BLaER1 (cell line): ENCODE results near the gene DHX30.
"Not testable (repeated sequence)": the region's sequence is repeated elsewhere in the genome, so short reads cannot be mapped to it uniquely, and the experiment has no call there.

Experiments used
- H3K27ac ChIP-seq: shearing (Covaris generic); formaldehyde crosslinking; 2 replicates; pipeline ENCODE4 v1.8.1; 2022
- H3K27me3 ChIP-seq: shearing (Covaris generic); formaldehyde crosslinking; 2 replicates; pipeline ENCODE4 v1.8.1; 2022
- H3K36me3 ChIP-seq: shearing (Covaris generic); formaldehyde crosslinking; 2 replicates; pipeline ENCODE4 v1.8.1; 2022
- H3K4me1 ChIP-seq: shearing (Covaris generic); formaldehyde crosslinking; 2 replicates; pipeline ENCODE4 v1.8.1; 2022
- H3K4me2 ChIP-seq: shearing (Covaris generic); formaldehyde crosslinking; 2 replicates; pipeline ENCODE4 v1.8.1; 2022
- H3K4me3 ChIP-seq: shearing (Covaris generic); formaldehyde crosslinking; 2 replicates; pipeline ENCODE4 v1.8.1; 2022
- H3K9ac ChIP-seq: shearing (Covaris generic); formaldehyde crosslinking; 2 replicates; pipeline ENCODE4 v1.8.1; 2022
- H3K9me3 ChIP-seq: shearing (Covaris generic); formaldehyde crosslinking; 2 replicates; pipeline ENCODE4 v1.8.1; 2022
- H4K20me1 ChIP-seq: shearing (Covaris generic); formaldehyde crosslinking; 2 replicates; pipeline ENCODE4 v1.8.1; 2022
- Cebpa-rat ChIP-seq: shearing (Covaris generic); IDR thresholded peaks from 2 replicates; pipeline ENCODE4 v1.8.1; 2022

DHX30 gene

DNA sequence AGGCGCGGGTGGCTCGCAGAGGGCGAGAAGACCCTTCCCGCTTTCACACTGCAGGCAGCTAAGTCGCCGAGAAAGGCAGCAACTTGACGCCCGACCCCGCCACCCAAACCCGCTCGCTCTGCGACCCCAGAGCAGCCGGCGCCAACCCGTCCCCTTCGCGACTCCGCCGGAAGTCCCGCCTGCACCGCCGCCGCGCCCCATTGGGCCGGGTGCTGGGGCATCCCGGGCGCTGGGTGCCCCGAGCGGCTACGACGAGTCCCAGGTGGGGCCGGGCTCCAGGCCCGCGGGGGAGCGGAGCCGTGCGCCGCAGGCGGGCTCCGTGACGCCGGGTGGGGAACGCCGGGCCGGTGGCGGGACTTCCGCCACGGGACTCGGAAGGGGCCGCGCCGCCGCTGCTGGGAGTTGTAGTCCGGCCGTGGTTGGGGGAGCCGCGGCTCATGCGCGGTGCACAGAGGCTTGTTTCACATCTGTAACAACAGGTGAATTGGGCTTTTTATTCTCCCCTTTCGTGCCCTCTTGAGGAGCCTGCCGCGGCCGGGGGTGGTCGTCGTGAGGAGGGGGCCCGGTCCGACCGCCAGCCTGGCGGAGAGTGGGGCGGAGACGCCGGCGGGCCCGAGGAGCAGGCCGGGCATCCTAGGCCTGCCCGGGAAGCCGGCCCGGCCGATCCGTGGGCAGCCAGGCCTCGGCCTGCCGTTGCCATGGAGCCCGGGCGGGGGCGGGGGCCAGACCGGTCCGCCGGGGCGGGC is at the start of gene DHX30:
Gene DHX30 (plus strand): TSS at position 405 of the 746 bp plus-strand sequence. CDS start 7,546 bp downstream, outside the sequence.
- H3K27ac ChIP-seq: peak within 1 kb of the TSS; percentile 95
- H3K4me3 ChIP-seq: peak within 1 kb of the TSS; percentile 81
- H3K4me1 ChIP-seq: peaks cover 35% of the 10 kb centered on the region
- no peak for TF ChIP-seq Cebpa-rat
- peak within 1 kb of the TSS; percentile 96 for H3K9ac ChIP-seq
- peak within 1 kb of the TSS; percentile 93 for H3K4me2 ChIP-seq
- no peaks in the 10 kb centered on the region for H4K20me1 ChIP-seq
- no peaks in the 10 kb centered on the region for H3K9me3 ChIP-seq
- peaks cover 31% of the 10 kb centered on the region for H3K36me3 ChIP-seq
- no peaks in the 10 kb centered on the region for H3K27me3 ChIP-seq

GRCh38 chr3:47758261-47759025 is 44.5 kb upstream of the DHX30 start:
- Histone ChIP-seq H3K4me1 (no peaks in the 10 kb centered on the region), H3K27ac (no peak overlapping the region), H4K20me1 (peaks cover 100% of the 10 kb centered on the region), H3K9ac (no peak overlapping the region), H3K9me3 (no peaks in the 10 kb centered on the region), H3K4me3 (no peak overlapping the region), H3K36me3 (peaks cover 100% of the 10 kb centered on the region), H3K4me2 (no peak overlapping the region), H3K27me3 (no peaks in the 10 kb centered on the region)
- no peak for TF ChIP-seq Cebpa-rat

- H3K9me3 ChIP-seq, H3K9ac ChIP-seq, H3K4me3 ChIP-seq, H3K27me3 ChIP-seq, H3K4me1 ChIP-seq, H3K27ac ChIP-seq, H3K4me2 ChIP-seq: not testable (repeated sequence)
- H3K36me3 ChIP-seq: peaks cover 100% of the 10 kb centered on the region
- H4K20me1 ChIP-seq: peaks cover 100% of the 10 kb centered on the region
Measured at GRCh38 chr3:47760207-47760606, 42.7 kb upstream of the DHX30 start.

GRCh38 chr3:47761046-47761445 is 41.9 kb upstream of the DHX30 start:
- peaks cover 100% of the 10 kb centered on the region for H3K36me3 ChIP-seq
- no peaks in the 10 kb centered on the region for H3K27me3 ChIP-seq
- peaks cover 100% of the 10 kb centered on the region for H4K20me1 ChIP-seq
- H3K4me3 ChIP-seq: no peak overlapping the region
- no peak overlapping the region for H3K9ac ChIP-seq
- H3K4me2 ChIP-seq: no peak overlapping the region
- no peaks in the 10 kb centered on the region for H3K4me1 ChIP-seq
- H3K27ac ChIP-seq: no peak overlapping the region
- H3K9me3 ChIP-seq: no peaks in the 10 kb centered on the region
- TF ChIP-seq Cebpa-rat: no peak

GRCh38 chr3:47762233-47762632 is 40.7 kb upstream of the DHX30 start:
- H4K20me1 ChIP-seq: peaks cover 100% of the 10 kb centered on the region
- no peaks in the 10 kb centered on the region for H3K9me3 ChIP-seq
- H3K27ac ChIP-seq: no peak overlapping the region
- no peak overlapping the region for H3K4me2 ChIP-seq
- H3K4me3 ChIP-seq: no peak overlapping the region
- no peak for TF ChIP-seq Cebpa-rat
- no peaks in the 10 kb centered on the region for H3K4me1 ChIP-seq
- H3K27me3 ChIP-seq: no peaks in the 10 kb centered on the region
- peaks cover 100% of the 10 kb centered on the region for H3K36me3 ChIP-seq
- H3K9ac ChIP-seq: no peak overlapping the region

- Histone ChIP-seq H3K9me3 (no peaks in the 10 kb centered on the region), H3K9ac (no peak overlapping the region), H3K4me2 (no peak overlapping the region), H3K36me3 (peaks cover 99% of the 10 kb centered on the region), H3K27ac (no peak overlapping the region), H3K4me3 (no peak overlapping the region), H4K20me1 (peaks cover 100% of the 10 kb centered on the region), H3K4me1 (no peaks in the 10 kb centered on the region), H3K27me3 (no peaks in the 10 kb centered on the region)
- TF ChIP-seq Cebpa-rat: no peak
Measured at GRCh38 chr3:47766186-47766585, 36.8 kb upstream of the DHX30 start.

- TF ChIP-seq Cebpa-rat: no peak
- Histone ChIP-seq H3K27ac (no peak overlapping the region), H3K27me3 (no peaks in the 10 kb centered on the region), H3K4me2 (no peak overlapping the region), H3K9me3 (no peaks in the 10 kb centered on the region), H4K20me1 (peaks cover 100% of the 10 kb centered on the region), H3K4me3 (no peak overlapping the region), H3K9ac (no peak overlapping the region), H3K4me1 (peaks cover 3% of the 10 kb centered on the region; the same call in 1 of the 2 replicates), H3K36me3 (peaks cover 93% of the 10 kb centered on the region)
Measured at GRCh38 chr3:47772047-47772446, 30.9 kb upstream of the DHX30 start.

DNA sequence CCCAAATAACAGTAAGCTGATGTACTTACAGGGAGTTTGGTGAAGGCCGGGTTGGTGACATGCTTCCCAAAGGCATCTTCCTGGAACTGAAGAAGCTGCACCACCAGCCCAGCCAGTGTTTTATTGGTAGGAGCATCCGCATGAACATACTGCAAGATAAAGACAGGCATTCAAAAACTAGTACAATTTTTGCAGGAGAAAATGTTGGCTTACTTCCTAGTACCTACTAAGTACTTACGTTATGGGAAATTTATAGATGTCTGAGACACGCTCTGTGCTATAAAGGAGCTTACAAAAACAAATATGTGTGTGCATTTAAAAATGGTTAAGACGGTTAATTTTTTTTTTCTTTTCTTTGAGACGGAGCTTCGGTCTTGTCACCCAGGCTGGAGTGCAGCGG is 30.1 kb upstream of the DHX30 start:
- peaks cover 93% of the 10 kb centered on the region for H3K36me3 ChIP-seq
- H3K9me3 ChIP-seq: no peaks in the 10 kb centered on the region
- H3K4me1 ChIP-seq: peaks cover 8% of the 10 kb centered on the region

DNA sequence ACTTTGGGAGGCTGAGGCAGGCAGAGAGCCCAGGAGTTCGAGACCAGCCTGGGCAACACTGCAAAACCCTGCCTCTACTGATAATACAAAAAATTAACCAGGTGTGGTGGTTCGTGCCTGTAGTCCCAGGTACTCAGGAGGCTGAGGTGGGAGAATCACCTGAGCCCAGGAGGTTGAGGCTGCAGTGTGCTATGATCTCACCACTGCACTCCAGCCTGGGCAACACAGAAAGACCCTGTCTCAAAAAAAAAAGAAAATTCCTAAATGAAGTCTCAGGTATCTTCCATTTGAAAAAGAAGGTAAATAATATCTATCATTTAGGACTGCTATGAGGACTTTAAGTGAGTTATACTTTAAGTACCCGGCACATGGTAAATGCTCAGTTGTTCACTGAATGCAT is 24.2 kb upstream of the DHX30 start:
- Histone ChIP-seq H3K4me3 (peak overlapping the region; percentile 98), H3K27ac (peak overlapping the region; percentile 18; the same call in 1 of the 2 replicates), H3K9me3 (no peaks in the 10 kb centered on the region), H3K4me2 (peak overlapping the region; percentile 92), H3K27me3 (no peaks in the 10 kb centered on the region), H3K9ac (peak overlapping the region; percentile 100; the same call in 1 of the 2 replicates), H3K36me3 (peaks cover 43% of the 10 kb centered on the region), H3K4me1 (peaks cover 44% of the 10 kb centered on the region), H4K20me1 (peaks cover 70% of the 10 kb centered on the region)
- TF ChIP-seq Cebpa-rat: no peak

More for the DNA sequence above, 30.1 kb upstream of the DHX30 start:
- Histone ChIP-seq H4K20me1 (peaks cover 100% of the 10 kb centered on the region), H3K27ac (no peak overlapping the region), H3K4me3 (no peak overlapping the region), H3K27me3 (no peaks in the 10 kb centered on the region), H3K4me2 (no peak overlapping the region), H3K9ac (no peak overlapping the region)
- no peak for TF ChIP-seq Cebpa-rat
